Measurements from ENCODE around the gene SPATC1L.

DNA sequence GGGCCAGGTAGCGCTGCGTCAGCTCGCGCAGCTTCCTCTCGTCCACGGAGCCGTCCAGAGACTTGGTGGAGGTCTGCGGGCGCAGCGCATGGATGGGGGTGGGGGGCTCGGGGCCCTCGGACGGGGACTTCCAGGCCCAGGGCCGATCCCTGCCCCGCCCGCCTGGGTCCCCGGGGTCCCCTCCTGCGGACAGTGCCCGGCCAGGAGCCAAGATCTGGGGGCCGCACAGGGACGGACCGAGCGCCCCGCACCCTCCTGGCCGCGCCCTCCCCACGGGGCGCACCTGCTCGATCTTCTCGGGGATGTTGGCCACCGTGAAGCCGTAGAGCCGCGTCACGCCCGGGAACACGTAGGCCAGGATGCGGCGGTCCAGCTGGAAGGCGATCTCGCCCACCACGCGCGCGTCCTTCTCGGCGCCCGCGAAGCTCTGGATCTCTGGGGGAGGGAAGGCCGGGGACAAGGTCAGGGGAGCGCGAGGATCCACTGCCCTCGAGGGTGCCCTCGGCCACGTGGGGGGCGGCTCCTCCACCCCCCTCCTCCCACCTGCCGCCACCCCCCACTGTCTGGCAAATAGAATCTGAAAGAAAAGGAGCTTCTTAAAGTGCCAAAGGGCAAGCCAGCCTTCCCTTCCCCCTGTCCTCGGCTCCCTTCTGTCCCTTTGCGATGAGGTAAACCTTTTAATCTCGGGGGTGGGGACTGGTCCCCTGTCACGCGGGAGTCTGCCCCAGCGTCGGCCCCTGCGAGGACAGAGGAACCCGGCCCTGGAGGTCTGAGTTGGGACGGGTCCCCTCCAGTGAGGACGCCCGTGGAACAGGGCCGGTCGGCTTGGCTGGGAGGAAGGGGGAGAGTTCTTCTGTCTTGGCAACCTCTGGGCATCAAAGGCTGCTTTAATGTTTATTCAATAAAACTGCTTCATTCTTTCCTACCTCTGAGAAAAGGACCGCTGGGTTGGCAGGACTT is 22.3 kb downstream of the SPATC1L start:
- TF ChIP-seq, protein P1, sequence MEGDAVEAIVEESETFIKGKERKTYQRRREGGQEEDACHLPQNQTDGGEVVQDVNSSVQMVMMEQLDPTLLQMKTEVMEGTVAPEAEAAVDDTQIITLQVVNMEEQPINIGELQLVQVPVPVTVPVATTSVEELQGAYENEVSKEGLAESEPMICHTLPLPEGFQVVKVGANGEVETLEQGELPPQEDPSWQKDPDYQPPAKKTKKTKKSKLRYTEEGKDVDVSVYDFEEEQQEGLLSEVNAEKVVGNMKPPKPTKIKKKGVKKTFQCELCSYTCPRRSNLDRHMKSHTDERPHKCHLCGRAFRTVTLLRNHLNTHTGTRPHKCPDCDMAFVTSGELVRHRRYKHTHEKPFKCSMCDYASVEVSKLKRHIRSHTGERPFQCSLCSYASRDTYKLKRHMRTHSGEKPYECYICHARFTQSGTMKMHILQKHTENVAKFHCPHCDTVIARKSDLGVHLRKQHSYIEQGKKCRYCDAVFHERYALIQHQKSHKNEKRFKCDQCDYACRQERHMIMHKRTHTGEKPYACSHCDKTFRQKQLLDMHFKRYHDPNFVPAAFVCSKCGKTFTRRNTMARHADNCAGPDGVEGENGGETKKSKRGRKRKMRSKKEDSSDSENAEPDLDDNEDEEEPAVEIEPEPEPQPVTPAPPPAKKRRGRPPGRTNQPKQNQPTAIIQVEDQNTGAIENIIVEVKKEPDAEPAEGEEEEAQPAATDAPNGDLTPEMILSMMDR (IDR thresholded peaks at IDR 0.05; ENCODE audit: control extremely low read depth in 1 of 3, insufficient read depth in 1 of 3, low read depth in 1 of 3, low read length in 3 of 3): no peak
- TF ChIP-seq CBX8 (IDR thresholded peaks at IDR 0.05; ENCODE audit: borderline replicate concordance, low read depth, low read length): no peak
